ENCODE results near the gene MRGPRX2.

DNA sequence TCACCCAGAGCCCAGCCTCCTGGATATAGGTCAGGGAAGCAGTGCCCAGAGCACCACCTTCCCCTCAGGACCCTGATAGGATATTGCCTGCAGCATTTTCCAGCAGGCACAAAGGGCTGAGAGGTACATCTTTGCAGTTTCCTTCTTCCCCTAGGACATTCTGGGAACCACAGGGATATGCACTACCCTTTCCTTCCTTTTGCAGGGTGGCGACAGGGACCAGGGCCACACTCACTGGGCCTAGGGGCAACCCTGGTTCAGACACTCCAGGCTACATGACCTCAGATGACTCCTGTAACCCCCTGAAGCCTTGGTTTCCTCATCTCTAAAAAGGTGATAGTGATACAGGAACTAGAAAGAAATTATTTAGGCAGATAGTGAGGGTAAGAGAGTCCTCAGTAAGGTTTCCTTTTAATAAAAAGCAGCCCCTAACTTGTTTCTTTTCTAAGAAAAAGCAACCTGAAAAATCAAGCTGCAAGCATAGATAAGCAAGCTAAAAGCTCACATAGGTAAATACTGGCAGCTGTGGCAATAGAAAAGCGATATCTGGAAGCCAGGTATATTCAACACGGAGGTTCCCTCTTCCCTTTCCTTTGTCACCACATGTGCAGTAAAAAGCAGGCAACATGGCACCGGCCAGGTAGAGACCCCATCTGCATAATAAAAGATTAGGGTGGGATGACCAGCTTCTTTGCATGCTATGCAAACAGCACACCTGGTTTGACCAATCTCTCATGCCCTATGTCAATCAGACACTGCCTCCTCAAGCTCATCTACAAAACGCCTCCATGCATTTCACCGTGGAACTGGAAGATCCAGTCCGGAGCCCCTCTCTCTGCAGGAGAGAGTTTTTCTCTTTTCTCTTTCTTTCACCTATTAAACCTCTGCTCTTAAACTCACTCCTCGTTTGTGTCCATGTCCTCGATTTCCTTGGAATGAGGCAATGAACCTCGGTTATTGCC lies 13.2 kb upstream of the MRGPRX2 start:
- no peak for TF ChIP-seq EZH2 (IDR thresholded peaks at IDR 0.05; ENCODE audit: low read length, missing control alignments)
- TF ChIP-seq, protein P1, sequence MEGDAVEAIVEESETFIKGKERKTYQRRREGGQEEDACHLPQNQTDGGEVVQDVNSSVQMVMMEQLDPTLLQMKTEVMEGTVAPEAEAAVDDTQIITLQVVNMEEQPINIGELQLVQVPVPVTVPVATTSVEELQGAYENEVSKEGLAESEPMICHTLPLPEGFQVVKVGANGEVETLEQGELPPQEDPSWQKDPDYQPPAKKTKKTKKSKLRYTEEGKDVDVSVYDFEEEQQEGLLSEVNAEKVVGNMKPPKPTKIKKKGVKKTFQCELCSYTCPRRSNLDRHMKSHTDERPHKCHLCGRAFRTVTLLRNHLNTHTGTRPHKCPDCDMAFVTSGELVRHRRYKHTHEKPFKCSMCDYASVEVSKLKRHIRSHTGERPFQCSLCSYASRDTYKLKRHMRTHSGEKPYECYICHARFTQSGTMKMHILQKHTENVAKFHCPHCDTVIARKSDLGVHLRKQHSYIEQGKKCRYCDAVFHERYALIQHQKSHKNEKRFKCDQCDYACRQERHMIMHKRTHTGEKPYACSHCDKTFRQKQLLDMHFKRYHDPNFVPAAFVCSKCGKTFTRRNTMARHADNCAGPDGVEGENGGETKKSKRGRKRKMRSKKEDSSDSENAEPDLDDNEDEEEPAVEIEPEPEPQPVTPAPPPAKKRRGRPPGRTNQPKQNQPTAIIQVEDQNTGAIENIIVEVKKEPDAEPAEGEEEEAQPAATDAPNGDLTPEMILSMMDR (conservative IDR thresholded peaks at IDR 0.05 in 1 of 2, IDR thresholded peaks at IDR 0.05 in 1 of 2; ENCODE audit: low read depth in 1 of 2, low read length in 2 of 2) = no peak
